ENCODE measurements around the gene TFB2M.
"Not testable (repeated sequence)": the region's sequence is repeated elsewhere in the genome, so short reads cannot be mapped to it uniquely, and the experiment has no call there.

TFB2M gene

GRCh38 chr1:246560833-246561232 is 5.2 kb downstream of the TFB2M start:
- not testable (repeated sequence) for H3K4me3 ChIP-seq (ENCODE audit: insufficient read depth, low read depth, low read length, poor library complexity, severe bottlenecking); H3K4me1 ChIP-seq (ENCODE audit: control insufficient read depth, insufficient read depth, low read length, poor library complexity, severe bottlenecking); H3K9me3 ChIP-seq (ENCODE audit: control insufficient read depth, low read length); DNase-seq; H3K27me3 ChIP-seq (replicated peaks; ENCODE audit: control insufficient read depth, insufficient read depth, low read length, poor library complexity, severe bottlenecking); H3K27ac ChIP-seq (ENCODE audit: insufficient read depth, low read length, poor library complexity, severe bottlenecking)
- H3K36me3 ChIP-seq (ENCODE audit: control insufficient read depth, insufficient read depth, low read length), result peaks cover 32% of the 10 kb centered on the region

GRCh38 chr1:246559310-246559709 is 6.8 kb downstream of the TFB2M start:
- no peaks in the 10 kb centered on the region for H3K27me3 ChIP-seq (replicated peaks; ENCODE audit: control insufficient read depth, insufficient read depth, low read length, poor library complexity, severe bottlenecking)
- peaks cover 35% of the 10 kb centered on the region for H3K36me3 ChIP-seq (ENCODE audit: control insufficient read depth, insufficient read depth, low read length)
- H3K27ac ChIP-seq (ENCODE audit: insufficient read depth, low read length, poor library complexity, severe bottlenecking), result no peak overlapping the region
- no peak for DNase-seq
- no peak overlapping the region for H3K4me3 ChIP-seq (ENCODE audit: insufficient read depth, low read depth, low read length, poor library complexity, severe bottlenecking)
- no peaks in the 10 kb centered on the region for H3K4me1 ChIP-seq (ENCODE audit: control insufficient read depth, insufficient read depth, low read length, poor library complexity, severe bottlenecking)
- no peaks in the 10 kb centered on the region for H3K9me3 ChIP-seq (ENCODE audit: control insufficient read depth, low read length)

- DNase-seq, result no peak
- H3K9me3 ChIP-seq (ENCODE audit: control insufficient read depth, low read length), result no peaks in the 10 kb centered on the region
- peaks cover 47% of the 10 kb centered on the region for H3K36me3 ChIP-seq (ENCODE audit: control insufficient read depth, insufficient read depth, low read length)
Measured at GRCh38 chr1:246558041-246558440, 8.0 kb downstream of the TFB2M start.

GRCh38 chr1:246554201-246554600 is 11.9 kb downstream of the TFB2M start:
- H3K27ac ChIP-seq (ENCODE audit: insufficient read depth, low read length, poor library complexity, severe bottlenecking), result no peak overlapping the region
- H3K4me3 ChIP-seq (ENCODE audit: insufficient read depth, low read depth, low read length, poor library complexity, severe bottlenecking), result no peak overlapping the region
- H3K36me3 ChIP-seq (ENCODE audit: control insufficient read depth, insufficient read depth, low read length), result peaks cover 55% of the 10 kb centered on the region
- no peaks in the 10 kb centered on the region for H3K27me3 ChIP-seq (replicated peaks; ENCODE audit: control insufficient read depth, insufficient read depth, low read length, poor library complexity, severe bottlenecking)
- H3K9me3 ChIP-seq (ENCODE audit: control insufficient read depth, low read length), result no peaks in the 10 kb centered on the region
- H3K4me1 ChIP-seq (ENCODE audit: control insufficient read depth, insufficient read depth, low read length, poor library complexity, severe bottlenecking), result no peaks in the 10 kb centered on the region
- DNase-seq, result no peak

More at GRCh38 chr1:246558041-246558440, 8.0 kb downstream of the TFB2M start:
- H3K4me1 ChIP-seq (ENCODE audit: control insufficient read depth, insufficient read depth, low read length, poor library complexity, severe bottlenecking), result no peaks in the 10 kb centered on the region
- H3K4me3 ChIP-seq (ENCODE audit: insufficient read depth, low read depth, low read length, poor library complexity, severe bottlenecking), result no peak overlapping the region
- no peak overlapping the region for H3K27ac ChIP-seq (ENCODE audit: insufficient read depth, low read length, poor library complexity, severe bottlenecking)
- no peaks in the 10 kb centered on the region for H3K27me3 ChIP-seq (replicated peaks; ENCODE audit: control insufficient read depth, insufficient read depth, low read length, poor library complexity, severe bottlenecking)

- Histone ChIP-seq H3K36me3 (ENCODE audit: control insufficient read depth, insufficient read depth, low read length) (peaks cover 67% of the 10 kb centered on the region), H3K4me1 (ENCODE audit: control insufficient read depth, insufficient read depth, low read length, poor library complexity, severe bottlenecking) (no peaks in the 10 kb centered on the region), H3K27ac (ENCODE audit: insufficient read depth, low read length, poor library complexity, severe bottlenecking) (no peak overlapping the region), H3K9me3 (ENCODE audit: control insufficient read depth, low read length) (no peaks in the 10 kb centered on the region), H3K27me3 (replicated peaks; ENCODE audit: control insufficient read depth, insufficient read depth, low read length, poor library complexity, severe bottlenecking) (no peaks in the 10 kb centered on the region), H3K4me3 (ENCODE audit: insufficient read depth, low read depth, low read length, poor library complexity, severe bottlenecking) (no peak overlapping the region)
- no peak for DNase-seq
Measured at GRCh38 chr1:246552110-246552509, 14.0 kb downstream of the TFB2M start.

- Histone ChIP-seq H3K27ac (ENCODE audit: insufficient read depth, low read length, poor library complexity, severe bottlenecking) (no peak overlapping the region), H3K9me3 (ENCODE audit: control insufficient read depth, low read length) (no peaks in the 10 kb centered on the region), H3K36me3 (ENCODE audit: control insufficient read depth, insufficient read depth, low read length) (peaks cover 63% of the 10 kb centered on the region), H3K4me3 (ENCODE audit: insufficient read depth, low read depth, low read length, poor library complexity, severe bottlenecking) (no peak overlapping the region), H3K4me1 (ENCODE audit: control insufficient read depth, insufficient read depth, low read length, poor library complexity, severe bottlenecking) (no peaks in the 10 kb centered on the region), H3K27me3 (replicated peaks; ENCODE audit: control insufficient read depth, insufficient read depth, low read length, poor library complexity, severe bottlenecking) (no peaks in the 10 kb centered on the region)
- no peak for DNase-seq
Measured at GRCh38 chr1:246550402-246550801, 15.7 kb downstream of the TFB2M start.

GRCh38 chr1:246549665-246550064 is 16.4 kb downstream of the TFB2M start:
- DNase-seq, result no peak
- no peaks in the 10 kb centered on the region for H3K9me3 ChIP-seq (ENCODE audit: control insufficient read depth, low read length)
- no peaks in the 10 kb centered on the region for H3K4me1 ChIP-seq (ENCODE audit: control insufficient read depth, insufficient read depth, low read length, poor library complexity, severe bottlenecking)
- no peak overlapping the region for H3K4me3 ChIP-seq (ENCODE audit: insufficient read depth, low read depth, low read length, poor library complexity, severe bottlenecking)
- H3K27me3 ChIP-seq (replicated peaks; ENCODE audit: control insufficient read depth, insufficient read depth, low read length, poor library complexity, severe bottlenecking), result no peaks in the 10 kb centered on the region
- peaks cover 63% of the 10 kb centered on the region for H3K36me3 ChIP-seq (ENCODE audit: control insufficient read depth, insufficient read depth, low read length)
- no peak overlapping the region for H3K27ac ChIP-seq (ENCODE audit: insufficient read depth, low read length, poor library complexity, severe bottlenecking)

- no peak for DNase-seq
- H3K27me3 ChIP-seq (replicated peaks; ENCODE audit: control insufficient read depth, insufficient read depth, low read length, poor library complexity, severe bottlenecking), result no peaks in the 10 kb centered on the region
- H3K4me1 ChIP-seq (ENCODE audit: control insufficient read depth, insufficient read depth, low read length, poor library complexity, severe bottlenecking), result no peaks in the 10 kb centered on the region
- H3K27ac ChIP-seq (ENCODE audit: insufficient read depth, low read length, poor library complexity, severe bottlenecking), result no peak overlapping the region
- H3K4me3 ChIP-seq (ENCODE audit: insufficient read depth, low read depth, low read length, poor library complexity, severe bottlenecking), result no peak overlapping the region
- peaks cover 56% of the 10 kb centered on the region for H3K36me3 ChIP-seq (ENCODE audit: control insufficient read depth, insufficient read depth, low read length)
- no peaks in the 10 kb centered on the region for H3K9me3 ChIP-seq (ENCODE audit: control insufficient read depth, low read length)
Measured at GRCh38 chr1:246544001-246544400, 22.1 kb downstream of the TFB2M start.

- H3K4me3 ChIP-seq (ENCODE audit: insufficient read depth, low read depth, low read length, poor library complexity, severe bottlenecking), result no peak overlapping the region
- DNase-seq, result no peak
- H3K36me3 ChIP-seq (ENCODE audit: control insufficient read depth, insufficient read depth, low read length), result peaks cover 38% of the 10 kb centered on the region
- H3K27me3 ChIP-seq (replicated peaks; ENCODE audit: control insufficient read depth, insufficient read depth, low read length, poor library complexity, severe bottlenecking), result no peaks in the 10 kb centered on the region
- H3K4me1 ChIP-seq (ENCODE audit: control insufficient read depth, insufficient read depth, low read length, poor library complexity, severe bottlenecking), result no peaks in the 10 kb centered on the region
- no peaks in the 10 kb centered on the region for H3K9me3 ChIP-seq (ENCODE audit: control insufficient read depth, low read length)
- H3K27ac ChIP-seq (ENCODE audit: insufficient read depth, low read length, poor library complexity, severe bottlenecking), result no peak overlapping the region
Measured at GRCh38 chr1:246540738-246541491, 25.1 kb downstream of the TFB2M start.

- no peak overlapping the region for H3K27ac ChIP-seq (ENCODE audit: insufficient read depth, low read length, poor library complexity, severe bottlenecking)
- peaks cover 19% of the 10 kb centered on the region for H3K36me3 ChIP-seq (ENCODE audit: control insufficient read depth, insufficient read depth, low read length)
- no peaks in the 10 kb centered on the region for H3K4me1 ChIP-seq (ENCODE audit: control insufficient read depth, insufficient read depth, low read length, poor library complexity, severe bottlenecking)
- no peaks in the 10 kb centered on the region for H3K27me3 ChIP-seq (replicated peaks; ENCODE audit: control insufficient read depth, insufficient read depth, low read length, poor library complexity, severe bottlenecking)
- DNase-seq, result no peak
- no peak overlapping the region for H3K4me3 ChIP-seq (ENCODE audit: insufficient read depth, low read depth, low read length, poor library complexity, severe bottlenecking)
- H3K9me3 ChIP-seq (ENCODE audit: control insufficient read depth, low read length), result no peaks in the 10 kb centered on the region
Measured at GRCh38 chr1:246537887-246538286, 28.2 kb downstream of the TFB2M start.

Measured in effector memory CD4-positive, alpha-beta T cell (primary cell).